Keratinocyte (primary cell): ENCODE data around the gene RAD54L.

ENCODE experiments used
- CTCF ChIP-seq, 3 experiments: IDR thresholded peaks in 1 of 3; conservative IDR thresholded peaks in 1 of 3; optimal IDR thresholded peaks in 1 of 3; 2 replicates in 2 of 3; 3 replicates in 1 of 3; pipeline versions ENCODE3 to v1.5.1; 2011; ENCODE audit warnings: low read length in 3 of 3, mild to moderate bottlenecking in 3 of 3, moderate library complexity in 2 of 3, control low read depth in 1 of 3, inconsistent platforms in 1 of 3; ENCODE audit not compliant: insufficient read depth in 2 of 3; ENCODE audit errors: extremely low read depth in 1 of 3
- EZH2 ChIP-seq: IDR thresholded peaks from one replicate; pipeline ENCODE4 v1.6.1; 2012; ENCODE audit warnings: inconsistent platforms, mild to moderate bottlenecking, low read length, moderate library complexity

- TF ChIP-seq CTCF (optimal IDR thresholded peaks at IDR 0.05 in 1 of 3, IDR thresholded peaks at IDR 0.05 in 1 of 3, conservative IDR thresholded peaks at IDR 0.05 in 1 of 3; ENCODE audit: extremely low read depth in 1 of 3, insufficient read depth in 2 of 3, low read length in 3 of 3) (no peak), EZH2 (no peak)
These were observed 4.6 kb upstream of the RAD54L start for GRCh38 chr1:46242918-46243317.
